HG02588 (cell line): ENCODE results near the gene ZNF280A.
"Not testable (repeated sequence)": the region's sequence is repeated elsewhere in the genome, so short reads cannot be mapped to it uniquely, and the experiment has no call there.

ENCODE experiments used
- ATAC-seq: cut with Tn5 transposase; IDR thresholded peaks from one replicate; pipeline ENCODE4 v1.9.1; 2021; ENCODE audit warnings: mild to moderate bottlenecking, moderate library complexity; ENCODE audit not compliant: unreplicated experiment

ZNF280A gene

DNA sequence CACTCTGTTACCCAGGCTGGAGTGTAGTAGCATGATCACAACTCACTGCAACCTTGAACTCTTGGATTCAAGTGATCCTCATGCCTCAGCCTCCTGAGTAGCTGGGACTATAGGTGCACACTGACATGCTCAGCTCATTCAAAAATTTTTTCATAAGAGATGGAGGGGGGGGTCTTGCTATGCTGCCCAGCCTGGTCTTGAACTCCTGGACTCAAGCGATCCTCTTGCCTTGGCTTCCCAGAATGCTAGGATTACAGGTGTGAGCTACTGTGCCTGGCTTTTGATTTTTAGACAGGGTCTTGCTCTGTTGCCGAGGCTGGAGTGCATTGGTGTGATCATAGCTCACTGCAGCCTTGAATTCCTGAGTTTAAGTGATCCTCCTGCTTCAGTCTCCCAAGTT is 25.0 kb upstream of the ZNF280A start:
- ATAC-seq = no peak

DNA sequence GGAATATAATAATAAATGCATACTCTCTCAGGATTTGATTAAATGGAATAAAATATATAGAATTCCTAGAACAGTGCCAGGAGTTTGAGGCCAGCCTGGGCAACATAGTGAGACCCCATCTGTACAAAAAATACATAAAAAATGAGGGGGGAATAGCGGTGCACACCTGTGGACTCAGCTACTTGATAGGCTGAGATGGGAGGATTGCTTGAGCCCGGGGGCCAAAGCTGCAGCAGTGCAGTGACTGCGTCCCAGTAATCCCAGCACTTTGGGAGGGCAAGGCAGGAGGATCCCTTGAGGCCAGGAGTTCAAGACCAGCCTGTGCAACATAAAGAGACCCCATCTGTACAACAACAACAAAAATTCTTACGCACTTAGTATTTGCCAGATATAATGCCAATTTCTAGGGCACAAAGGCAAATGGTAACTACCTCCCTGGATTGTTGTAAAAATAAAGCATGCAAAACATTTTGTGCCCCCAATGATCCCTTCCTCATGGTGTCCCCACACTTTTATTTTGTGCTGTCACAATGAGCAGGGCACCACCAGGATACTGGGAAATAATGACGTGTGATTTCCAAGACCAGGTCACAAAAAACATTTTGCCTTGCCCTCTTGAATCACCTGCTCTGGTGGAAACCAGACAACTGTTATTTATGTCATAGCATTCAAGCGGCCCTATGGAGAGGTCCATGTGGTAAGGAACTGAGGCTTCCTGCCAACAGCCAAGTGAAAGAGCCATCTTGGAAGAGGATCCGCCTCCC is 18.3 kb upstream of the ZNF280A start:
- no peak for ATAC-seq

DNA sequence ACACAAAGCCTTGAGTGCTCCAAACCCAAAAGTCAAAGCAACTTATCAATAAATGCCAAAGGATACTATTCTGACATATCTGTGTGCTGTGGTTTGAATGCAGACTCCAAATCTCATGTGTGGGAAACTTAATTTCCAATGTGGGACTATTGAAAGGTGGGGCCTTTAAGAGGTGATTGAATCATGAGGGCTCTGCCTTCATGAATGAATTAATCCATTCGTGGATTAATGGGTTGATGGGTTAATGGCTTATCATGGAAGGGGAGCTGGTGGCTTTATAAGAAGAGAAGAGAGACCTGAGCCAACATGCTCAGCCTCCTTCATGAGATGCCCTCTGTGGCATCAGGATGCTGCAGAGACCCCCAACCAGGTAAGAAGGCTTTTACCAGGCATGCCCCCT is 16.8 kb upstream of the ZNF280A start:
- ATAC-seq = no peak

DNA sequence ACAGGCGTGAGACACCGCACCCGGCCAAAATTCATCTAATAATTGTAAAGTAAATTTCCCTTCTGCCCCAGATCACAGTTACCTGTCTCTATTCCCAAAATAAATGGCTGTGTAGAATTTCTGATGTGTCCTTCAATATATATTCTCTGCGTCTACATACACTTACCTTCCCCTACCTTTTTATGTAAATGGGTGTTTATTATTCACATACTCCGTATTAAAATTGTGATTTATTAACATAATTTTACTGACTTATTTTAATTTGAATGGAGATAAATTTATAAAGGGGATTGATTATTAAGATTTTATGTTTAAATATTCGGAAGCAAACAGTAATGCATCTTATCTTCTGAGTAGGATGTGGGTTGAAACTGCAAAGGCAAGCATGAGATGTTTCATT is 16.4 kb upstream of the ZNF280A start:
- ATAC-seq = no peak

DNA sequence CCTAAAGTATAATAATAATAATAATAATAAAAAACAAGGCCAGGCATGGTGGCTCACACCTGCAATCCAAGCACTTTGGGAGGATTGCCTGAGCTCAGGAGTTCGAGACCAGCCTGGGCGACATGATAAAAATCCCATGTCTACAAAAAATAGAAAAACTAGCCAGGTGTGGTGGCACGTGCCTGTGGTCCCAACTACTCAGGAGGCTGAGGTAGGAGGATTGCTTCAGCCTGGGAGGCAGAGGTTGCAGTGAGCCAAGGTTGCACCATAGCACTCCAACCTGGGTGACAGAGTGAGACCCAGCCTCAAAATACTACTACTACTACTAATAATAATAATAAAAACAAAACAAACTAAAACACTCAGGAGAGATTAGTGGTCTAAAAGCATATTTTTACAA is 15.6 kb upstream of the ZNF280A start:
- no peak for ATAC-seq

DNA sequence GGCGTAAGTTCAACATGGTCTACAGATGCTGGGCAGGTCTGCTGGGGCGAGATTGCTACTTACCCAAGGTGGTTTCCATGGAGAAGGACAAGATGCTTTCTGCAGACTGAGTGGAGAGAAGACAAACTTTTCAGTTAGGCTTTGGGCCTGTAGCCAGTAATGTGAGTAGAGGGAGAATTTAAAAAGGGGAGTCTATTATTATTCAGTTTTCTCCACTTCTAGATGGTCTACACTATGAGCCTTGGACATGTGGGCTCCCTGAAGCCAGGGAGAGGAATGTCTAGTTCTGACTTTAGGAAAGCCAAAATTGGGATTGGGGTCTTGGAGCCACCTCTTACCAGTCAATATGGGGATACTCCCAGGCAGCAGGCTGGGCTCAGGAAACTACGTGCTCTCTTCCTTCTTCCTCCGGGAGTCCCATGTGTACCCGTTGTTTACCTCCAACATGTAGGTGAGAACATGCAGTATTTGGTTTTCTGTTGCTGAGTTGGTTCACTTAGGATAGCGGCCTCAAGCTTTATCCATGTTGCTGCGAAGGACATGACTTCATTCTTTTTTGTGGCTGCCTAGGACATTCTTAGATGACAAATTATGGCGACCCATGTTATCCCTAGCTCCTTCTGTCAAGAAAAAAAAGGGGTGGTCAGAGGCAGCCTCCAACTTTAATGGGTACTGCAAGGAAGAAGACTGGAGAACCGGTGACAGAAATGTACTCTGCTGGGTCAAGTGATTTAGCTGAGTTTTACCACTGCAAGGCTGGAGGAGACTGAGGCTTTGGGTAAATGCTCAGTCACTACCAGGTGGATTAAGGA is 14.7 kb upstream of the ZNF280A start:
- ATAC-seq = no peak

DNA sequence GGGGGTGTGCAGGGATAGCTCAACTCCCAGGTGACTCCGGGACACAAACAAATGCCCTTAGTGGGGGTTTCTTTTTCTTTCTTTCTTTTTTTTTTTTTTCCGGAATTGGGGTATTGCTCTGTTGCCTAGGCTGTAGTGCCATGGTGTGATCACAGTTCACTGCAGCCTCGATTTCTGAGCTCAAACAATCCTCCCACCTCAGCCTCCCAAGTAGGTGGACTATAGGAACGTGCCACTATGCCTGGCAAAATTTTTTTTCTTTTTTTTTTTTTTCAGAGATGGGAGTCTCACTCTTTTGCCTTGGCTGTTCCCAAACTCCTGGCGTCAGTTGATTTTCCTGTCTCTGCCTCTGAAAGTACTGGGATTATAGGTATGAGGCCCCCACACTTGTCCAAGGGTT is 13.8 kb upstream of the ZNF280A start:
- ATAC-seq = no peak

DNA sequence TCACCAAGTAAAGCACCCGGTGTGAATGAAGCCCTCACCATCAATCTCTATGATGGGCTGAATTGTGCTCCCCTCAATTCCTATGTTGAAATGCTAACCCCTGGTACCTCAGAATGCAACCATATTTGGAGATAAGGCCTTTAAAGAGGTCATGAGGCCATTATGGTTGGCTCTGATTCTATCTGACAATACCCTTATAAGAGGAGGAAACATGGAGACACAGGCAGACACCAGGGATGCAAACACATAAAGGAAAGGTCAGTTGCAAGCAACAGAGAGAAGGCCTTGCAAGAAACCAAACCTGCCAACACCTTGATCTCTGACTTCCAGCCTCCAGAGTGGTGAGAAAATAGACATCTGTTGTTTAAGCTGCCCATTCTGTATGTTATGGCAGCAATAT is 13.3 kb upstream of the ZNF280A start:
- no peak for ATAC-seq

DNA sequence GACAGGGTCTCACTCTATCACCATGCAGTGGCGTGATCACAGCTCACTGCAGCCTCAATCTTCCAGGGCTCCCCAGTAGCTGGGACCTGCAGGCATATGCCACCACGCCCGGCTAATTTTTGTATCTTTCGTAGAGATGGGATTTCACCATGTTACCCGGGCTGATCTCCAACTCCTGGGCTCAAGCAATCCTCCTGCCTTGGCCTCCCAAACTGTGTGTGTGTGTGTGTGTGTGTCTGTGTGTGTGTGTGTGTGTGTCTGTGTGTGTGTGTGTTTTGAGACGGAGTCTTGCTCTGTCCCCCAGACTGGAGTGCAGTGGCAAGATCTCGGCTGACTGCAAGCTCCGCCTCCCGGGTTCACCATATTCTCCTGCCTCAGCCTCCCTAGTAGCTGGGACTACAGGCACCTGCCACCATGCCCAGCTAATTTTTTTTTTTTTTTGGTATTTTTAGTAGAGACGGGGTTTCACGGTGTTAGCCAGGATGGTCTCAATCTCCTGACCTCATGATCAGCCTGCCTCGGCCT is 12.5 kb upstream of the ZNF280A start:
- ATAC-seq = not testable (repeated sequence)

DNA sequence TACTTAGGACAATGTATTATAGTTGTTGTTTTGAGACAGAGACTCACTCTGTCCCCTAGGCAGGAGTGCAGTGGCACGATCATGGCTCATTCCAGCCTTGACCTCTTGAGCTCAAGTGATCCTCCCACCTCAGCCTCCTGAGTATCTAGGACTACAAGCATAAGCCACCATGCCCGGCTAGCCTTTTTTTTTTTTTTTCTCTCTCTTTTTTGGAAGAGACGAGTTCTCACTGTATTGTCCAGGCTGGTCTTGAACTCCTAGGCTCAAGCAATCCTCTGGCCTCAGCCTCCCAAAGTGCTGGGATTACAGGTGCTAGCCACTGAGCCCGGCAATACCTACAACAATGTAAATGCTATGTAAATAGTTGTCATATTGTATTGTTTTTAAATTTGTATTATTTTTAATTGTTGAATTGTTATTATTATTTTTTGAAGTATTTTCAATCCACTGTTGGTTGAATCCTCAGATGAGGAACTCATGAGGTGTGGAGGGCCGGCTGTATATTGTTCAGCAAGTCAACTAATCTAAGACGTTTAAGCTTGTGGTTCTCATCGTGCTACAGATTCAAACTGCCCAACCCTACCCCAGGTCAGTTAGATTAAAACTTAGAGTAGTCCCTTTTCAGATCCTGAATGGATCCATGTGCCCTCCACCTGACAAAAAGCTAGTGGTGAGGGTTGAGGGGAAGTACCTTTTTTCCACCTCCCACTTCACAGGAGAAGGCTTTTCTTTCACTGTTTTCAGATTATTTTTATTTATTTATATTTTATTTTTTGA is 11.9 kb upstream of the ZNF280A start:
- no peak for ATAC-seq

DNA sequence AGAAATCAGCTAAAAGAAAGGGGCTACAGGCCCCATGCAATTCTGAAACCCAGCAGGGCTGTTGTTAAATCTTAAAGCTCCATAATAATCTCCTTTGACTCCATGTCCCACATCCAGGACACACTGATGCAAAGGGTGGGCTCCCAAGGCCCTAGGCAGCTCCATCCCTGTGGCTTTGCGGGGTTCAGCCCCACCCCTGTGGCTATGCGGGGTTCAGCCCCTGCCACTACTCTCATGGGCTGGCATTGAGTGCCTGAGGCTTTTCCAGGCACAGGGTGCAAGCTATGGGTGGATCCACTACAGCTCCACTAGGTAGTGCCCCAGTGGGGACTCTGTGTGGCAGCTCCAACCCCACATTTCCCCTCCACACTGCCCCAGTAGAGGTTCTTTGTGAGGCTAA is 8.7 kb upstream of the ZNF280A start:
- no peak for ATAC-seq

DNA sequence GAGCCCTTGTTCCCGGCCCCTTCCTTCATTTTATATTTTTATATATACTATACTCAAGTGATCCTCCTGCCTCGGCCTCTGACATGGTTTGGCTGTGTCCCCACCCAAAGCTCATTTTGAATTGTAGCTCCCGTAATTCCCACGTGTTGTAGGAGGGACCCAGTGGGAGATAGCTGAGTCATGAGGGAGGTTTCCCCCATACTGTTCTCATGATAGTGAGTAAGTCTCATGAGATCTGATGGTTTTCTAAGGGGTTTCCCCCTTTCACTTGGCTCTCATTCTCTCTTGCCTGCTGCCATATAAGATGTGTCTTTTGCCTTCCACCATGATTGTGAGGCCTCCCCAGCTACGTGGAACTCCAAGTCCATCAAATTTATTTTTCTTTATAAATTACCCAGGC is 7.2 kb upstream of the ZNF280A start:
- no peak for ATAC-seq

DNA sequence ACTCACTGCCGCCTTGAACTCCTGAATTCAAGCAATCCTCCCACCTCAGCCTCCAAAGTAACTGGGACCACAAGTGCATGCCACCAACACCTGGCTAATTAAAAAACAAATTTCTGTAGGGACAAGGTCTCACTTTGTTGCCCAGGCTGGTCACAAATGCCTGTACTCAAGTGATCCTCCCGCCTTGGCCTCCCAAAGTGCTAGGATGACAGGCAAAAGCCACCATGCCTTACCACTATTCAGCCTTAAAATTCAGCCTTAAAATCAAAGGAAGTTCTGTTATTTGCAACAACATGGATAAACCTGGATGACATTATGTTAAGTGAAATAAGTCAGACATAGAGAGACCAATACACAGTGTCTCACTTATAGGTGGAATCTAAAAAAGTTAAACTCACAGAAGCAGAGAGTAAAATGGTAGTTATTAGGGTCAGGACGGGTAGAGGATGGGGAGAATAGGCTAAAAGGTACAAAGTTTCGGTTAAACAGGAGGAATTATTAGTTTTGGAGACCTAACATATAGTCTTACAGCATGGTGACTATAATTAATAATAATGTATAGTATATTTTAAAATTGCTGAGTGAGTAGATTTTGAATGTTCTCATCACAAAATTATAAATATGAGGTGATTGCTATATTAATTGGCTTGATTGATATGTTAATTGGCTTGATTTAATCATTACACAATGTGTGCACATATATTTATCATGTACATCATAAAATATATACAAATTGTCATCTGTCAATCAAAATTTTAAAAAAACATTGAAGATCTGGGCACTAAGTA is 6.2 kb upstream of the ZNF280A start:
- no peak for ATAC-seq

DNA sequence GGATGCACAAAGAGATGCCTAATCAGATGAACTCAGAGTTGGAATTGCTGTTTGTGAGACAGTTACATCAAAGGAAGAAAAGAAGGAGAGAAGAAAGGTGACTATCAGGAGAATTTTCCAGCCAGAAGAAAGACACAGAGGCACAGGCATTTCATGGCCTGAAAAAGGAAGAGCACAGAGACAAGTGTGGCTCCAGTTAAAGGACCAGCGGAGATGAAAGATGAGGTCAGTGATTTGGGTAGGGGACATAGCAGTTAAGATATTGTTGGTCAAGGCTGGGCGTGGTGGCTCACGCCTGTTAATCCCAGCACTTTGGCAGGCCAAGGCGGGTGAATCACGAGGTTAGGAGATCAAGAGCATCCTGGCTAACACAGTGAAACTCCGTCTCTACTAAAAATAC is 3.4 kb upstream of the ZNF280A start:
- ATAC-seq = no peak

DNA sequence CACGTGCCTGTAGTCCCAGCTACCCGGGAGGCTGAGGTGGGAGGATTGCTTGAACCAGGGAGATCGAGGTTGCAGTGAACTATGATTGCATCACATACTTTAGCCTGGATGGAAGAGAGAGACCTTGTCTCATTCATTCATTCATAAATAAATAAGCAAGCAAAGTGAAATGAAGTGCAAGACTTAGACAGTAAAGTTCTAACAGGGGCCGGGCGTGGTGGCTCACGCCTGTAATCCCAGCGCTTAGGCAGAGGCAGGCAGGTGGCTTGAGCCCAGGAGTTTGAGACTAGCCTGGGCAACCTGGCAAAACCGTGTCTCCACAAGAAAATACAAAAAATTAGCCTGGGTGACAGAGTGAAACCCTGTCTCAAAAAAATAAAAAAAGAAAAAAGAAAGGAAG is 1.6 kb upstream of the ZNF280A start:
- ATAC-seq = no peak

DNA sequence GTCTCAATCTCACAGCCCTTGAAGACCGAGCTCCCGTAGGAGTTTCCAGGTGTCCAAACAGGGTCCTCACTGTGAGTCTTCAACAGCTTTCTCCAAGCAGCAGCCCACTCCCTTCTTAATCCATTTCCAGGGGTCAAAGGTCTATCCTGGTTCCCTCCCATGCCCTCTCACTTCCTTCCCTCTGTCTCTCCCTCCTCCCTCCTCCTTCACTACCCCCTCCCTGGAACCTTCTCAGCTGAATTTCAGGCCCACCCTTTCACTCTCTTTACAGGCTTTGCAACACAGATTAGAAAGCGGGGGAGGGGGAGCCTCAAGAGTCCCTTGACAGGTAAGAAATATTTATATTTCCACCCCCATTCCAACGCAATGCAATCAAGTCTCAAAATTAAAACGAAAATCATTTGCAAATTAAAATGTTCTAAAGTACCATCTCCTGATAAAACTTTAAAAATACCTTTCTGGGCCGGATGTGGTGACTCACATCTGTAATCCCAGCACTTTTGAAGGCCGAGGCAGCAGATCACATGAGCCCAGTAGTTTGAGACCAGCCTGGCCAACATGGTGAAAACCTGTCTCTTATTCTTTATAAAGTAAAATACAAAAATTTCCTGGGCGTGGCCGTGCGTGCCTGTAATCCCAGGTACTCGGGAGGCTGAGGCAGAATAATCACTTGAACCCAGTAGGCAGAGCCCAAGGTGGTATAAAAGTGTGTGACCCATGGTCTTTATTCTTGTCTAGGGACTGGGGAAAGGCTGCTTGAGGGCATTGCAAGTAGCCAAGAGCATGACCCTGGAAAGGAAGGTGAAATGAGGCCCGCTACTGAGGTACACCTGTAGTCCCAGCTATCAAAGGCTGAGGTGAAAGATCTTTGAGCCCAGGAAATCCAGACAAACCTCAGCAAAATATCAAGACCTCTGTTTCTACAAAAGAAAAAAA is 865 bp upstream of the ZNF280A start:
- ATAC-seq = no peak

DNA sequence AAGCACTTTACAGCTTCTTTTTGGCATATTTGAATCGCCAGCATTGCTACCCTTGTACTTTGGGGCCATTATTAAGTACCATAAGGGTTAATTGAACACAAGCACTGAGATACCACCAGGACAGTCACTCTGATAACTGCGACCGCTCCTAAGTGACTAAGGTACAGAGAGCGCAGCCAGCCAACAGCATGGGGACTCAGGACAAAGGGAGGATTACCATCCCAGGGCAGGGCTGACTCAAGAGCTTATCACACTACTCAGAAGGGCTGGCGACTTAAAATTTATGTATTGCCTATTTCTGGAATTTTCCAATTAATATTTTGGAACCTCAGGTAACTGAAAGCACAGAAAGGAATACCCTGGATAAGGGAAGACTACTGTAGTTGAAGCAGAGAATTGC is 479 bp downstream of the ZNF280A start:
- ATAC-seq = no peak

DNA sequence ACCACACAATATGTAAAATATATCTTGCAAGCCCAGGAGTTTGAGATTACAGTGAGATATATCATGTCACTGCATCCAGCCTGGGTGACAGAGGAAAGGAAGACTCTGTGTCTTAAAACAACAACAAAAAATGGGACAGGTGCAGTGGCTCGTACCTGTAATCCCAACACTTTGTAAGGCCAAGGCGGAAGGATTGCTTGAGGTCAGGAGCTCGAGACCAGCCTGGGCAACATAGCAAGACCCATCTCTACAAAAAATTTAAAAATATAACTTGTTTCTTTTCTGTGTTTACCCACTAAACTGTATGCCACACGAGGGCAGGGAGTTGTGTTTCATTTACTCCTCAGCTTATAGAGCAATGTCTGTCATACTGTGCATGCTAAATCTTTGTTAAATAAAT is 3.1 kb downstream of the ZNF280A start:
- no peak for ATAC-seq

DNA sequence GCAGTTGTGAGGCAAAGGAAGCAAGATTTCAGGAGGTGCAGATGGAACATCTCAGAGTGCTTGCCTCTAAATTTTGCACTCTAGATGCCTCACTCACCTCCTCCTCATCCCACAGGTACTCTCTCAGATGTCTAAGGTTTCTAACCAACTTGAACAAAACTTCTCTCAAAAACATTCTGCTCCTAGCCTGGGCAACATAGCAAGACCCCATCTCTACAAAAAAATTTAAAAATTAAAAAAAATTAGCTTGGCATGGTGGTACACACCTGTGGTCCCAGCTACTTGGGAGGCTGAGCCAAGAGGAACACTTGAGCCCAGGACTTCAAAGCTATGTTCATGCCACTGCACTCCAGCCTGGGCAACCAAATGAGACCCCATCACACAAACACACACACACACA is 4.2 kb downstream of the ZNF280A start:
- ATAC-seq = no peak

DNA sequence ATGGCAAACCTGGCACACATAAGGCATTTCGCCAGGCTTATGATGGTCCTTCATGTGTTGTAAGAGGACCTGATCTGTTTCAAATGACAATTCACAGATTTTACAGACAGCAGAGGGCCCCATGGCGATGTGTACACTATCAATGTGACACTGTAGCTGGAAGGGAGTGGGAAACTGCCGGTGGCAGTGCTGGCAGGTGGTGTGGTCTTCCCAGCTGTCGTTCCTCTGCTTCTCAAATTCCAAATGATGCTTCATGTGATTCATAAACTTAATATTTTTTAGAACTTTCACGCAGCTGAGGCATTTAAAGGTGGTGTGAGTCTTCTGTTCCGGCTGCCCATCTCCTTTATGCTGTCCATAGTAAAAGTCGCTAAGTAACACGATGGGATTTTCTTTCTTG is 5.6 kb downstream of the ZNF280A start:
- not testable (repeated sequence) for ATAC-seq
